NCI-H1417 (cell line): Measurements from ENCODE around the gene CLIC5.

Experiments used
- DNase-seq, 3 experiments: peaks; one replicate each; lab custom pipeline; 2025; lab: John Stamatoyannopoulos, UW

The CLIC5 gene

DNA sequence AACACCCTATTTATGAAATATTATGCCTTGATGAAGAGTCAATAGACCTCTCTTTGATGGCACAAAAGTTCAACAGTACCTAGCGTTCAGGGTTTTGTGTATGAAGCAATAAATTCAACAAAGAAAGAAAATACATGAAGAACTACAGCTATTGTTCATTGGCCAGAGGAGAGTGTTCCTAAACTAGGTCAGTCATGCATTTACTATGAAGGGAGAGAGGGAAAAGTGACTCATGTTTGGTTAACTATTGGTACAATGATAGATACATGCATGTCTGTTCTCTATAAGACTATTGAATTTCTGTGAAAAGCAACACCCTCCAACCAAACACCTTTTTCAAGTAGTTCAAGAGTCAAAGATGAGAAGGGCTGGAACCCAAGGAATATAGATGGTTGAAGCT lies 50.7 kb downstream of the CLIC5 start:
- peak in 1 of 3 experiments; percentile 38 for DNase-seq

DNA sequence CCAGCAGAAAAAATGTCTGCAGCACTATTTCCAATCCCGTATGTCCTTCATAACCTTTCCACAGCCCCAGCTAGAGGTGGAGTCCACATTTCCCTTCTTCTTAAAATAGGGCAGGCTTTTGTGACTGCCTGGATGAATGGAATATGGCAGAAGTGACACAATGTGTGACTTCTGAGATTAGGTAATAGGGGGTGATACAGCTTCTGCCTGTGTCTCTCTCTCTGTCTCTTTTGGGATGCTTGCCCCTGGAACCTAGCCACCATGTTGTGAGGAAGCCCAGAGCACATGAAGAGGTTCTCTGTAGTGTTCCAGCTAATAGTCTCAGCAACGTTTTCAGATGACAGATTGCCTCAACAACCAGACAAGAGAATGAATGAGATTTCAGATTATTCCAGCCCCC lies 51.4 kb downstream of the CLIC5 start:
- DNase-seq, result no peak

- DNase-seq, result no peak
These were observed 51.8 kb downstream of the CLIC5 start for GRCh38 chr6:45963896-45964295.

DNA sequence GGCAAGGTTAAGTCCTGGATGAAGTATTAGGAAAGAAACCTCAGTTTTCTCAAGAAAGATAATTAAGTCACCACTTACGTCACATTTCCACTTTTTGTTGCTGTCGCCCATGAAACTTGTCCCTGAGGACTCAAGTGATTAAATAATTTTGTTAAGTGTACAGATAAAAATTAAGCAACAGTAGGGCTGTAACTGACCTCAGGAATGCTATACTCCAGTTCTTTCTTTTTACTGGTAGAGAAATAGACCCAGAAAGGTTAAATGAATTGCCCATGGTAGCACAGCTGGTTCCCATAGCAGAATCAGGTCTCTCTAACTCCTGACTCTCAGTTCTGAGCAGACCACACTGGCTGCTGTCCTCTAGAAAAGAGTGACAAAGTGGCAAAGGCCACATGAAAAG lies 54.5 kb downstream of the CLIC5 start:
- DNase-seq, result no peak

DNA sequence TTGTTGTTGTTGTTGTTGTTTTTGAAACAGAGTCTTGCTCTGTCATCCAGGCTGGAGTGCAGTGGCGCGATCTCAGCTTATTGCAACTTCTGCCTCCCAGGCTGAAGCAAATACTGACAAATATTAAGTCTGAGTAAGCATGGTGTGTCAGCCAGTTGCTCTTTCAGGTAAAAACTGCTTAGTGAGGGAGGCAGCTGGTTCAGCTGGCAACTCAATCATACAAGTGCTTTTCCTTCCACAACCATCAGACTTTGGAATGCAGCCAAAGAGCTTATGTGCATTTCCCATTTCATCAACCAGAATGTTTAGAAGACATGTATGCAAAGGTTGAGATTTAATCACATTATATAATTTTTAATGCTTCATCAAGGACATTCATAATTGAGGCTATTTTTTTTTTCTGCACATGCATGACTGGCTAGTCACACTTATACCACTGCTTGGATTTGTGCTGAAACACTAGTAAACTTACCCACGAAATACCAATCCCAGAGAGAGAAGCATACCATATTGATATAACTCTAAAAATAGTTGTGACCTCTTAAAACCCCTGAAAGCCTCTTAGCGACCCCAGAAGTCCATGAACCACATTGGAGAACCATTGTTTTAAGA lies 56.0 kb downstream of the CLIC5 start:
- peak; percentile 56 to 87 (median 85) for DNase-seq

DNA sequence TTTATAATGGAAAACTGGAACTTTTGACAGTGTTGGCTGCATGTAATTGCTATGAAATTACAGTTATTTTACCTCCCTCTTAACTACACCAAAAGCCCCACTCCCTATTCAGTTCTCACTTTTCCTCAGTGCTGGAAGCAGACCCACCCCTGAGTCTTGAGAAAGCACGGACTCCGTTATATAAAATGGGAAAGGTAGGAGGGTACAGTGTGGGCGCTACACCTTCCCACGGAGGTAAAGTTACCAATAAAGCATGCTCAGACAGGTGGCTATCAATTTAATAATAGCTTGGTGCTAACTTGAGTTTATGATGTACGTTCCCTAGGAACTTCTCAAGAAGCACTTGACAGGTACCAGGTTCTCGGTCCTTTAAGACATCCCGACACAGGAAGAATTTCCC lies 59.0 kb downstream of the CLIC5 start:
- peak in 2 of 3 experiments; percentile 23 to 43 for DNase-seq

DNA sequence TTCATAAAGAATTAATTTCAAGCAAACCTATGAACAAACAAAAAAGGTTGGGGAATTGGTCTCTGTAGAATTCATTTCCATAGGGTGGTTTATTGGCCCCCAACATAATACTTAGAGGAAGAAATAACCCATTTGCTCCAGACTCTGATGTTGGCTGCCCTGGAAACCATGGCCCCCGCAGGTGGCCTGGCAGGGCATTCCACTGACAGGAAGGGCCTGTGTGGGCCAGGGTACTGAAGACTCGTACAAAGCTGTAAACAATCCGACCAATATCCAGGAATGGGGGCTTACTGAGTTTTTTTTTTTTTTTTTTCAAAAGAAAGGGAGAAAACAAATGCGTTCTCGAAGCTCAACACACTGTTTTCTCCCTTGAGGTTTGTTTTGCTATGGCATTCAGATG lies 59.5 kb downstream of the CLIC5 start:
- DNase-seq, result peak in 1 of 3 experiments; percentile 28

GRCh38 chr6:45955597-45955996 lies 60.1 kb downstream of the CLIC5 start:
- no peak for DNase-seq

DNA sequence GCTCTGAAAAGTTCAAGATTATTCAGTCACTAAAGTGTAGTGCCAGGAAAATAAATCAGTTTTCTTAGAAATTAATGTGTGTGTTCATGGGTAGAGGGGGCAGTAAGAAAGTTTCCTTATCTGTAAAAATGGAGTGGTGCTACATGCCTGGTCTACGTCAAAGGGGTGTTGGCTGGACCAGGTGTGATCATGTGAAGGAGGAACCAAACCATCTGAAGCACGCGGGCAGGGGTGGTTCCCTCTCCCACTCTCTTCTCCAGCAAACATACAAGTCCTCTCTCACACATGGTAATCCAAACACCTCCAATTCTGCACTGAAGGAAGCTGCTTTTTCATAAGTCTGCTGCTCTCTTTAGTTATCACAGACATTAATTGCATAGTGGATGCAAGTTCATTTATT lies 63.1 kb downstream of the CLIC5 start:
- no peak for DNase-seq

DNA sequence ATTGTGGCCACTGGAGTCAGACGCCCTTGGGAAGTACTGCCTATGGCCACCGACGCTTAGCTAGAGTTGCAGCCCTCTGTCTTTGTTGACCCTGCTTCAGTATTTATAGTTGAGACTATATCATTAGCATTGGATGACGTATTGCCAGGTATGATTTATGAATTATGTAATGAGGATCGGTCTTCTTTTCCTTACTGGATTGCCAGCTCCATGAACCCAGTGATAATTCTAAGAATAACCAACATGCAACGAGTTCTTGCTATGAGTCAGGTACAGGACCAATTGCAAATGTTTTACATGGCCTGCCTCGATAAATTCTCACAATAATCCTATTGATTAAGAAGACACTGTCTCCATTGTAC lies 63.5 kb downstream of the CLIC5 start:
- peak in 2 of 3 experiments; percentile 17 to 37 for DNase-seq

- peak in 1 of 3 experiments; percentile 21 for DNase-seq
These were observed 64.1 kb downstream of the CLIC5 start for GRCh38 chr6:45951321-45952167.

DNA sequence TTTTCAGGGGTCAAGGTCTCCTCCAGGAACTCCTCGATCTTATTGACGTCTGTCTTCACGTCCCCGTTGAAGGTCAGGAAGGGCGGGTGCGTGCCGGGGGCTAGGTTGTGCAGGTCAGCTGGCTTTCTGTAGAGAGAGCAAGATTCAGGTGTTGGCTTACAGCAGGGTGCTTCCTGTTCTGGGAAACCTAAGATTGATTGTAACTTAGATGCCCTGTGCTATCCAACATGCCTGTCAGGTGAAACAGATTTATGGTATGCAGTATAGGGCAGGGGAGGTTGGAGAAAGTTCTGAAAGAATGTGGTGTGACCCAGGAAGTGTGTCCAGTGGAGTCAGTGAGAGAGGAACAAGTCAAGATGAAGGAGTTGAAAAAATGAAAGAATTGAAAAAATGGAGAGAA lies 66.4 kb downstream of the CLIC5 start:
- DNase-seq, result no peak

DNA sequence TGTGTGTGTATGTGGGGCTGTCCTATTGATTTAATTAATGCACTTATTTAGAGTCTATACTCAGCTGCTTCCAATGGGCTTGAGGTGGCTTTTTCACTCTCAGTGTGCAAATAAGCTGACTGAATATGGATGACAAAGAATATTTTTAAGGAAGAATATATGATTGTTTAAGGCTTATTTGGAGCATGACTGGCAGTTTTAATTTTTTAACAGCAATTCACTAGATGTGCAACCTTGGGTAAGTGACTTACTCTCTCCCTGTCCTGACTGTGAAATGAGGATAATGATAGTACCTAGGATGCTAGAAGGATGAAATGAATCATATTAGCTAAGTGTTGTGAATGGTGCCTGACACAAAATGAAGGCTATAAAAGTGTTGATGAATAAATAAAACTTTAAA lies 67.9 kb downstream of the CLIC5 start:
- DNase-seq, result no peak

DNA sequence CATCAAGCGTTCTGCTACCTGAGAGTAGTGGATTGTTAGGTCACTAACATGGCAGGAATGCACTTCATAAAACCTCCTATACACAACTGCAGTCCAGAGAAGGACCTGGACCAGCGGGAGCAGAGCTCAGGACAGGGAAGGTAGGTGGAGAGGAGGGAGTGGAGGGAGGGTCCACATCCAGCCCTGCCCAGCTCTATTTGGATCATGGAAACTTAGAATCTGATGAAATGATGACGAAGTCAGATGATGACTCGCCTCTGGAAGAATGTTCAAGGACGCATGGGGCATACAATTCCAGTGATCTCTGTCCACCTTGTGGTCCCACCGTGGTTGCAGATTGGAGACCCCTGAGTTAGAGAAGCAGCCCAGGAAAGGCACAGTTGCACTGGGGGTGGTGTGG lies 68.8 kb downstream of the CLIC5 start:
- no peak for DNase-seq

DNA sequence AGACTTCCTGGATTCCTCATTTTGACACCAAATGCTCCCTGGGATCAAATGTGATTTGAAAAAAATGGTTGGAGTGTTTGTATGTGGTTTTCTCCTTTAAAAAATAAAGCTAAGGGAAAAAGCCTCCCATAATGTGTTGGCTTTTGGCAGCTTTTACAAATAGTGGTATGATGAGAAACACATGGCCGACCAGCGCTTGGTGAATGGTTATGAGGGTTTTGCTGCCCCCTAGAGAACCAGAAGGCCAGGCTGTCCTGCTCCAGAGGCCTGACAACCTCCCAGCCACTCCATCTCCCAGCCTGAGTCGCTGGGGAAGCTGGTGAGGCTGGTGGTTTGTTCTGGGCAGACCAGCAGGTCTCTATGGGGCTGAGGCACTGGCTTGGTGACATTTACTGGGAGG lies 69.3 kb downstream of the CLIC5 start:
- no peak for DNase-seq

GRCh38 chr6:45942953-45943352 lies 72.7 kb downstream of the CLIC5 start:
- DNase-seq, result no peak

- DNase-seq, result no peak
These were observed 81.8 kb downstream of the CLIC5 start for GRCh38 chr6:45933855-45934254.

GRCh38 chr6:45931232-45931631 lies 84.4 kb downstream of the CLIC5 start:
- no peak for DNase-seq

DNA sequence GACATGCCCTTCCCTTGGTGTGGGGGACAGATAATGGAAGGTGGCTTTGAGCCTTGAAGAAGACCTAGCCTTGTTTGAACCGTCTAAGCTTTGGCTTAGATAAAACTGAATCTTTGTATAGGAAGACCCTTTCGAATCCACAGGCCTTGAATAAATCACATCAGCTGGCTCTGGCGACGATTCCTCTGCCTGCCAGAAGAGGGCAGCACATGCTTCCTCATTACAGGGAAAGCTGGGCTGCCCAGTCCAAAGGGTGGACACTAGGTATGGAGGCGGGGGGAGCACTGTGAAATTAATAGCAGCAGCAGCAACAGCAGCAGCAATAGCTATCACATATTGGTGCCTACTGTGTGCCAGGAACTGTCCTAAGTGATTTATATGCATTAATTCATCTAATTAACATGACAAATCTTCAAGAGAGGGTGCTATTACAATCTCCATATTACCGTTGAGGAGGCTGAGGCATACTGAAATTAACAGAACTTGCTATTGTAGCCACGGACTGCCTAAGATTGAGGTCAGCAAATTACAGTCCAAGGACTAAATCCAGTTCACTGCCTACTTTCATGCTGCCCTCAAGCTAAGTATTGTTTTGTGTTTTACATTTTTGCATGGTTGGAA lies 85.1 kb downstream of the CLIC5 start:
- peak; percentile 52 to 83 (median 59) for DNase-seq

DNA sequence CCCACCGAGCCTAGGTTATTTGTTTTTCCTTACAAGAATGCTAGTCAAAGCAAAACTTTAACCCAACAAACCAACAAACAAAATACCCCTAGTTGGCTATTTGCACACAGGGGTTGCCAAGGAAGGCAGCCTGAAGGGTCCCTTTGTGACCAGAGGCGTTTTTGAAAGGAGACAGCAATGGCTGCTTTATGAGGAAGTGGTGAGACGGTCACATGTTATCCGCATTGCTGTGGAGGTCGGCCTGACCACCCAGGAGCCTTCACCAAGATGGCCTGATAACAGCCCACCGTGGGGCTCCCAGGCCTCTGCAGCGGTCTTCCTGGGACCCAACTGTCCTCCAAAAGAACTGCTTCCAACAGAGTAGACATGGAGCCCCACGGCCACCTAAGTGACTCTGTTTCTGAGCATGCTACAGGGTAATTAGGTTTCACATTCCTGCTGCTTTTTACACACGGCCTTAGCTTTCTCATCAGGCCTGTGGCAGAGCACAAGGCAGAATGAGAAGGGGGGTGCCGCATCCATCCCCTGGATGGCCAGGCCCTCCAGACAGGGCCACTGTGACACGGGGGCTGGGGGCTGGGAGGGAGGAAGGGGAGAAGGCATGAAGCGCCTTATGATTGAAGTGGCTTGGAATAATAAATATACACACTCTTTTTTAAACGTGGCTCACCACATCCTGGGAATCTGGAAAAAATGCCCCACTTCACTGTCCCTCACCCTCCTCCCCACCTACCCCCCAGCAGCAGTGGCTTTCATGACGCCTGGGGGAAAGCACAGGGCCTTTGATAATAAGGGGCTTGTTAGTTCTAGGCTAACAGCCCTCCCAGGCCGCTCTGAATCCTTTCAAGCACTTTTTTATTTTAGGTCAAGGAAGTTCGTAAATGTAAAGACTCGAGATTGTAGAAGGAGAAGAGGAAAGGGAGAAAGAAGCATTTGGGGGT lies 86.0 kb downstream of the CLIC5 start:
- no peak for DNase-seq

- no peak for DNase-seq
These were observed 86.8 kb downstream of the CLIC5 start for GRCh38 chr6:45928721-45929305.
